ENCODE data around the gene CNOT2. TPM values are rescaled to one million over a fixed set of nuclear protein-coding genes. Genes with fewer than 3 reads are reported as not detected.

Gene CNOT2
- polyA plus RNA-seq, 2 donors: 18.7 to 25.1 TPM

DNA sequence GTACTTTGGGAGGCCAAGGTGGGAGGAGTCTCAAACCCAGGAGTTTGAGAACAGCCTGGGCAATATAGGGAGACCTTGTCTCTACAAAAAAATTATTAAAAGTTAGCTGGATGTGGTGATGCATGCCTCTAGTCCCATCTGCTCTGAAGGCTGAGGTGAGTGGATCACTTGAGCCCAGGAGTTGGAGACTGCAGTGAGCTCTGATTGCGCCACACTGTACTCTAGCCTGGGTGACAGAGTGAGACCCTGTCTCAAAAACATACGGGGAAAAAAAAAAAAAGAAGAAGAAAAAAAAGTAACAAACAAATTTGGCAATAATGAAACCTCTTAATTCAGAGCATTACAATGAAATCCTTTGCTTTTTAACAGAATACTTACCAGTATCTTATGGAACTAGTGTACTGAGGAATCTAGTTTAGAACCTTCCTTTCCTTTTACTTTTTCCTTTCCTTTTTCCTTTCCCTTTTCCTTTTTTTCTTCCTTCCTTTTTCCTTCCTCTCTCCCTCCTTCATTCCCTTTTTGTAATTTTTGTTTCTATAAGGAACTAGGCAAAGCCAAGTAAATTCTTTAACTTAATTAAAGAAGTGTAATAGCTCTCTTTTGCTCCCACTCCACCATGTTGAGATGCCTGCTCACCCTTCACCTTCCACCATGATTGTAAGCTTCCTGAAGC, 12.2 kb upstream of the CNOT2 start:
- WGBS, 2 donors: 83 to 85% methylated on average over 2 of the region's 2 CpGs

DNA sequence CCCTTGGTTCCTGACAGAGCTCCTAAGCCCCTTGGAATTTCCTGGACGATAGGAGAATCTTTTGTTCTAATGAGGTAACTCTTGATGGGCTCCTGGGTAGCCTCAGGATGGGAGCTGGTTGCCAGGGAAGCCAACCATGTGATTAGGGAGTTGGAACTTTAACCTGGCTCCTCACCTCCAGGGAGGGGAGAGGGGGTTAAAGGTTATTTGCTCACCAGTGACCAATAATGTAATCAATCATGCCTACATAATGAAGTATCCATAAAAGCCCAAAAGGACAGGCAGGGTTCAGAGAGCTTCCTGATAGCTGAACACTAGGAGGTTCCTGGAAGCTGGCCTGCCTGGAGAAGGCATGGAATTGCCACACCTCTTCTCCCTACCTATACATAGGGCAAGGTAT, 6.2 kb upstream of the CNOT2 start:
- H3K27ac ChIP-seq (ENCODE audit: low read depth in 2 of 2, low read length in 1 of 2): no peak overlapping the region
- no peaks in the 10 kb centered on the region for H3K4me1 ChIP-seq (ENCODE audit: control insufficient read depth in 2 of 2, insufficient read depth in 2 of 2, low read length in 1 of 2)
- 45 to 48% methylated on average over 1 of the region's 1 CpG for WGBS, 2 donors
- no peaks in the 10 kb centered on the region for H3K27me3 ChIP-seq (ENCODE audit: control insufficient read depth in 1 of 2, insufficient read depth in 2 of 2, low read length in 2 of 2)
- H3K9me3 ChIP-seq (ENCODE audit: control insufficient read depth in 2 of 2, insufficient read depth in 1 of 2, low read depth in 1 of 2, low read length in 1 of 2): no peaks in the 10 kb centered on the region
- no peak overlapping the region for H3K4me3 ChIP-seq (ENCODE audit: low read depth in 1 of 2, low read length in 2 of 2)
- peaks cover 0 to 2% of the 10 kb centered on the region in 2 donors for H3K36me3 ChIP-seq (ENCODE audit: control insufficient read depth in 2 of 2, insufficient read depth in 2 of 2, low read length in 1 of 2)

More for the DNA sequence above, 12.2 kb upstream of the CNOT2 start:
- Histone ChIP-seq H3K36me3 (ENCODE audit: control insufficient read depth in 2 of 2, insufficient read depth in 2 of 2, low read length in 1 of 2) (no peaks in the 10 kb centered on the region), H3K4me1 (ENCODE audit: control insufficient read depth in 2 of 2, insufficient read depth in 2 of 2, low read length in 1 of 2) (no peaks in the 10 kb centered on the region), H3K27ac (ENCODE audit: low read depth in 2 of 2, low read length in 1 of 2) (no peak overlapping the region), H3K4me3 (ENCODE audit: low read depth in 1 of 2, low read length in 2 of 2) (no peak overlapping the region), H3K9me3 (ENCODE audit: control insufficient read depth in 2 of 2, insufficient read depth in 1 of 2, low read depth in 1 of 2, low read length in 1 of 2) (no peaks in the 10 kb centered on the region), H3K27me3 (ENCODE audit: control insufficient read depth in 1 of 2, insufficient read depth in 2 of 2, low read length in 2 of 2) (no peaks in the 10 kb centered on the region)

DNA sequence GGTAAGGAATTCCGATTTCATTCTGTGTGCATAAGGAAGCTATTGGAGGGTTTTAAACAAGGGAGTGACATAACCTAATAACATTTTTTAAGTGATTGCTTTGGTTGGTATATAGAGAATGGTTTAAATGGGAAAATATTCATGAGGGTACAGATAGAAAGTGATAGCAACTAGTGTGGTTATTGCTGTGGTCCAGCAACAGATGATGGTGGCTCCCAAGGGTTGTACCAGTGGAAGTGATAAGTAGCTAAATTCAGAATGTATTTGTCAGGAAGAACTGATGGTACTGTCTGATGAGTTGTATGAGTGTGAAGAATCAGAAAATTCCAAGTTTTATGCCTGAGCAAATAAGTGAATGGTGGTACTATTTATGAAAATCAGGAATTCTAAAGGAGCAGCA, 2.6 kb upstream of the CNOT2 start:
- Histone ChIP-seq H3K4me1 (ENCODE audit: control insufficient read depth in 2 of 2, insufficient read depth in 2 of 2, low read length in 1 of 2) (no peaks in the 10 kb centered on the region), H3K27me3 (ENCODE audit: control insufficient read depth in 1 of 2, insufficient read depth in 2 of 2, low read length in 2 of 2) (no peaks in the 10 kb centered on the region), H3K27ac (ENCODE audit: low read depth in 2 of 2, low read length in 1 of 2) (no peak overlapping the region), H3K36me3 (ENCODE audit: control insufficient read depth in 2 of 2, insufficient read depth in 2 of 2, low read length in 1 of 2) (peaks cover 0 to 2% of the 10 kb centered on the region in 2 donors), H3K9me3 (ENCODE audit: control insufficient read depth in 2 of 2, insufficient read depth in 1 of 2, low read depth in 1 of 2, low read length in 1 of 2) (no peaks in the 10 kb centered on the region), H3K4me3 (ENCODE audit: low read depth in 1 of 2, low read length in 2 of 2) (no peak overlapping the region)
- 90 to 93% methylated on average over 1 of the region's 1 CpG for WGBS, 2 donors

DNA sequence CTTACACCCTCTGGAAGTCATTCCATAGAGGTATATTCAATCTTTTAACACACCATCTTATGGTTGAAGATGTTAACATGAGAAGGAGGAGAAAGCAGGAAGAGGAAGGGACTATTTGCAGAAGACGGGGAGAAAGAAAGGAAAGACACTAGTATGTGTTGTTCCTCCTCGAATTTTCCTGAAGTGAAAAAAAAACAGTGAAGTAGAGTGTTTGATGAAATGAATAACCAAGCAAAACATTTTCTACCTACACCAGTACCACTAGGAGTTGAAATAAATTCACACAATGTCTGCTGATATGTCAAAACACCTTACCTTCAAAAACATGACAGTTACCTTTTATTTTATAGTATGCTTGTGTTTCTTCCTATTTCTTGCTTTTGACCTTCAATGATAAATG, 1.4 kb upstream of the CNOT2 start:
- H3K36me3 ChIP-seq (ENCODE audit: control insufficient read depth in 2 of 2, insufficient read depth in 2 of 2, low read length in 1 of 2): peaks cover 0 to 2% of the 10 kb centered on the region in 2 donors
- H3K27ac ChIP-seq (ENCODE audit: low read depth in 2 of 2, low read length in 1 of 2): no peak overlapping the region
- no peak overlapping the region for H3K4me3 ChIP-seq (ENCODE audit: low read depth in 1 of 2, low read length in 2 of 2)
- H3K4me1 ChIP-seq (ENCODE audit: control insufficient read depth in 2 of 2, insufficient read depth in 2 of 2, low read length in 1 of 2): no peaks in the 10 kb centered on the region
- WGBS, 2 donors: 24 to 28% methylated on average over 2 of the region's 2 CpGs
- H3K9me3 ChIP-seq (ENCODE audit: control insufficient read depth in 2 of 2, insufficient read depth in 1 of 2, low read depth in 1 of 2, low read length in 1 of 2): no peaks in the 10 kb centered on the region
- no peaks in the 10 kb centered on the region for H3K27me3 ChIP-seq (ENCODE audit: control insufficient read depth in 1 of 2, insufficient read depth in 2 of 2, low read length in 2 of 2)

DNA sequence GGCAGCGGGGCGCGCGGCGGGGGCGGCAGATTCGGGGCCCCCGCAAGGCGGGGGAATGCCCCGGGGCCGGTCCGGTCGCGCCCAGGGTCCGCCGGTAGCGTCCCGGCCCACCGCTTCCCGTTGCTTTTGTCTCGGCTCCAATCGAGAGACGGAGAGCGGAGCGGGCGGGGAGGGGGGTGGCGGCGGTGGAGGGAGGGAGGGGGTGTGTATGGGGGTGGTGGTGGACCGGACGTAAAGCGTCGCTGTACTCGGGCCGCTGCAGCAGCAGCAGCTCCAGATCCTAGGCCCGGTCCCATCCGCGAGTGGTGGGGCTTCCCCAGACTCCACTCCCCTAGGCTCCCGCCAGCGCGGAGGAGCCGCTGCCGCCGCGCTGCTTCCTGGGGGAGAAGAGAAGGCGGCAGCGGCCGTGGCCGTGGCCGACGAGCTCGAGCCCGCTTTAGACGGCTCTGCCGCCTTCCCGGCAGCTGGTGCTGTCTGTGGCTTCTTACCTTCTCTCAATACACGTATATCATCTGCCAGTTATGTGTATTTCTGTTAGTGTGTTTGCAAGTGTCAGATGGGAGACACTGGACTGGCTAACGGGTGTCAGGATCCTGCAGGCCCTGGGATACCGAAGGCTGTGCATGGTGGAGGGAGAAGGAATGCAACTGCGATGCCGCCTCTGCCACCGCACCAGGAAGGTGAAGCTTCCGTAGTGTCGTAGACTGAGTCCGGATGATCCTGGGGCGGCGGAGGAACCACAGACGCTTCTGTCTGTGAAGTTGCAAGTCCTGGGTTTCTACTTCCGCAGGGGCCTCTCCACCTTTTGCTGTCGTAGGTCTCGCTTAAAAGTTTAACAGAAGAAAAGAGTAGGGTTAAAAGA, 508 bp downstream of the CNOT2 start:
- peak overlapping the region; percentile 95 to 100 for H3K27ac ChIP-seq (ENCODE audit: low read depth in 2 of 2, low read length in 1 of 2)
- H3K27me3 ChIP-seq (ENCODE audit: control insufficient read depth in 1 of 2, insufficient read depth in 2 of 2, low read length in 2 of 2): no peaks in the 10 kb centered on the region
- no peaks in the 10 kb centered on the region for H3K4me1 ChIP-seq (ENCODE audit: control insufficient read depth in 2 of 2, insufficient read depth in 2 of 2, low read length in 1 of 2)
- H3K4me3 ChIP-seq (ENCODE audit: low read depth in 1 of 2, low read length in 2 of 2): peak overlapping the region; percentile 90 to 97
- H3K9me3 ChIP-seq (ENCODE audit: control insufficient read depth in 2 of 2, insufficient read depth in 1 of 2, low read depth in 1 of 2, low read length in 1 of 2): no peaks in the 10 kb centered on the region
- H3K36me3 ChIP-seq (ENCODE audit: control insufficient read depth in 2 of 2, insufficient read depth in 2 of 2, low read length in 1 of 2): peaks cover 0 to 2% of the 10 kb centered on the region in 2 donors
- 1% methylated on average over 56 to 70 of the region's 70 CpGs for WGBS, 2 donors

DNA sequence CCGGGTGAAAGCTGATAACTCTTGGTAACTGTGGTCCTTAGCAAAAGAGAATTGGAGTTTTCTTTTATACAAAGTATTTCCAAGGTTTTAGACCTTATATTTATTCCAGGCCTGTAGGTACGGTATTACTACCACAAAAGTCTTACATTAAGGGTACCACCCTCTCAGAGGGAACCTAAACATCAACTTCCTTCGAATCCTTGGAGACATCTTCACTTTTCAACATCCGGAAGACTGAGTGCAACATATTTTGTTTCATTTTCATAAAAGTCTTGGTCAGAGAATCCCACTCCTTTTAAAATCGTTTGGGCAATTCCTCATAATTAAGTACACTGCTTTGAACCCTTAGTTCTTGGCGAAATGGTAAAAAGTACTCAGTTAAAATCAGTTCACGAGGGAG, 1.2 kb downstream of the CNOT2 start:
- Histone ChIP-seq H3K4me1 (ENCODE audit: control insufficient read depth in 2 of 2, insufficient read depth in 2 of 2, low read length in 1 of 2) (no peaks in the 10 kb centered on the region), H3K4me3 (ENCODE audit: low read depth in 1 of 2, low read length in 2 of 2) (peak overlapping the region; percentile 90 to 97), H3K27ac (ENCODE audit: low read depth in 2 of 2, low read length in 1 of 2) (peak overlapping the region; percentile 95 to 100), H3K27me3 (ENCODE audit: control insufficient read depth in 1 of 2, insufficient read depth in 2 of 2, low read length in 2 of 2) (no peaks in the 10 kb centered on the region), H3K36me3 (ENCODE audit: control insufficient read depth in 2 of 2, insufficient read depth in 2 of 2, low read length in 1 of 2) (peaks cover 0 to 2% of the 10 kb centered on the region in 2 donors), H3K9me3 (ENCODE audit: control insufficient read depth in 2 of 2, insufficient read depth in 1 of 2, low read depth in 1 of 2, low read length in 1 of 2) (no peaks in the 10 kb centered on the region)
- 14 to 17% methylated on average over 7 of the region's 7 CpGs for WGBS, 2 donors

DNA sequence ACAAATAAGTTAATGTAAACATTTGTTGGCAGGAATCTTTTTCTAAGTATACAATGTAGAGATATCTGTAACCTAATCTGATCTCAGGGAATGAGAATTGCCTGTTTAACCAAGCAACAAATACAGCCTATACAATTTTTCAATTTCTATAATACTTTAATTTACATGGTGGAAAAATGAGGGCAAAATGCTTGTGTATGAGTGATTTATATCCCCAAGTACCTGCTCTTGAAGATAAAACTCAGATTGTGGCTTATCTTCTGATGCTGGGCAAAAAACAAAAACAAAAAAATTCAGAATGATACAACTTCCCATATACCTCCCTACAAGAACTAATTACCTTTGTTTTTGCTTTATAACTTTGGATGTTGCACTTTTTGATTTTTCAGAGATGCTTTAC, 2.2 kb downstream of the CNOT2 start:
- no peaks in the 10 kb centered on the region for H3K4me1 ChIP-seq (ENCODE audit: control insufficient read depth in 2 of 2, insufficient read depth in 2 of 2, low read length in 1 of 2)
- no peak overlapping the region for H3K27ac ChIP-seq (ENCODE audit: low read depth in 2 of 2, low read length in 1 of 2)
- no peaks in the 10 kb centered on the region for H3K9me3 ChIP-seq (ENCODE audit: control insufficient read depth in 2 of 2, insufficient read depth in 1 of 2, low read depth in 1 of 2, low read length in 1 of 2)
- H3K36me3 ChIP-seq (ENCODE audit: control insufficient read depth in 2 of 2, insufficient read depth in 2 of 2, low read length in 1 of 2): no peaks in the 10 kb centered on the region
- no peaks in the 10 kb centered on the region for H3K27me3 ChIP-seq (ENCODE audit: control insufficient read depth in 1 of 2, insufficient read depth in 2 of 2, low read length in 2 of 2)
- H3K4me3 ChIP-seq (ENCODE audit: low read depth in 1 of 2, low read length in 2 of 2): no peak overlapping the region

DNA sequence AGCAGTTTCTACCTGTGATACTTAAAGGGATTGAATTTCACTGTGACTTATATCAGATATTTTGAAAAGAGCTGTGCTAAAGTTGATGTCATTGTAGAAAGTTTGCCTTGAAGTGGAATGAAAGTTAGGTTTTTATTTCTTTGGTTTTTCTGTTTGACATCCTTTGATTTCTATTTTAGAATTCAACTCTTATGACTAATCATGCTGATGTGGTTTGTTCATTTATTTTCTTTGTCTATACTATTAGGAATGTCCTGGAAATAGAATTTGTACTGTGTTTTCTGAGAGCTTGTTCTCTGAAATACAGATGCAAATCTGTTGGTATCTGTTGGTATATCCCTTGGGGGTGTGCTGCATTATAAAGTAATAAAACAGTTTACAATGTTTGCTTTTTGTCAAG, 3.3 kb downstream of the CNOT2 start:
- Histone ChIP-seq H3K4me3 (ENCODE audit: low read depth in 1 of 2, low read length in 2 of 2) (no peak overlapping the region), H3K27me3 (ENCODE audit: control insufficient read depth in 1 of 2, insufficient read depth in 2 of 2, low read length in 2 of 2) (no peaks in the 10 kb centered on the region), H3K9me3 (ENCODE audit: control insufficient read depth in 2 of 2, insufficient read depth in 1 of 2, low read depth in 1 of 2, low read length in 1 of 2) (no peaks in the 10 kb centered on the region), H3K27ac (ENCODE audit: low read depth in 2 of 2, low read length in 1 of 2) (no peak overlapping the region), H3K4me1 (ENCODE audit: control insufficient read depth in 2 of 2, insufficient read depth in 2 of 2, low read length in 1 of 2) (no peaks in the 10 kb centered on the region), H3K36me3 (ENCODE audit: control insufficient read depth in 2 of 2, insufficient read depth in 2 of 2, low read length in 1 of 2) (no peaks in the 10 kb centered on the region)

DNA sequence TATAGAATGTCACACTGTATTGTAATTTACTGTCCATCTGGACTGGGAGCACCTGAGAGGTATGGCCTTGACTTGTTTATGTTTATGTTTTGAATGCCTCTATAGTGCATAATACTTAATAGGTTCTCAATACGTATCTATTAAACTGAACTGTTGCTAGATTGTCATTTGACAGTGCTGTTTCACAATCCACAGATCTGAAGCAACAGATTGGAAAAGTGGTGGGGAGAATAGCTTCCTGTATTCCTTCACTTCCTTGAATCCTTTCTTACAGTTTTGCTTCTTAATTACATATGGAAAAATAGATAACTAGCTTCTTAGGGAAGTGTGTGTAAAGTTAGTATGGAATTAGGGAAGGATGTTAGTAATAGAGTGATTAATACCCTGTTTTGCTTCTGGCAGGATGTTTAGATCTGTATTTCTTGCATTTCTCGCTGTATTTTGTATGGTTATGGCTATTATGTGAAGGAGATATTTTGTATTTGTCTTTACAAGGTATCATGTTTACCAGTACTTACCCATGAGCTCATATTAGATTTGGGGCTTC, 4.5 kb downstream of the CNOT2 start:
- Histone ChIP-seq H3K4me3 (ENCODE audit: low read depth in 1 of 2, low read length in 2 of 2) (no peak overlapping the region), H3K36me3 (ENCODE audit: control insufficient read depth in 2 of 2, insufficient read depth in 2 of 2, low read length in 1 of 2) (no peaks in the 10 kb centered on the region), H3K27ac (ENCODE audit: low read depth in 2 of 2, low read length in 1 of 2) (no peak overlapping the region), H3K27me3 (ENCODE audit: control insufficient read depth in 1 of 2, insufficient read depth in 2 of 2, low read length in 2 of 2) (no peaks in the 10 kb centered on the region), H3K9me3 (ENCODE audit: control insufficient read depth in 2 of 2, insufficient read depth in 1 of 2, low read depth in 1 of 2, low read length in 1 of 2) (no peaks in the 10 kb centered on the region), H3K4me1 (ENCODE audit: control insufficient read depth in 2 of 2, insufficient read depth in 2 of 2, low read length in 1 of 2) (no peaks in the 10 kb centered on the region)
- 80 to 86% methylated on average over 2 of the region's 2 CpGs for WGBS, 2 donors

All from esophagus (tissue), 2 donors.